Neutrophil (primary cell): ENCODE results near the gene TMED4.

Source experiments
- H3K27ac ChIP-seq: fragments of 200-600 bp; sonication (generic); 2 replicates; pipeline ENCODE4 v1.5.1; 2016; ENCODE audit warnings: mild to moderate bottlenecking, moderate library complexity
- H3K27me3 ChIP-seq: fragments of 200-600 bp; sonication (generic); 2 replicates; pipeline ENCODE4 v1.6.0; 2016; ENCODE audit warnings: mild to moderate bottlenecking
- H3K36me3 ChIP-seq: fragments of 200-600 bp; sonication (generic); 2 replicates; pipeline ENCODE4 v1.5.1; 2017
- H3K4me1 ChIP-seq, 2 experiments: fragments of 200-600 bp in 1 of 2; sonication (generic) in 1 of 2; 1 replicate in 1 of 2; 2 replicates in 1 of 2; pipeline versions ENCODE4 v1.5.1 to v1.6.1; 2013 to 2016; ENCODE audit warnings: low read depth in 1 of 2, low read length in 1 of 2, mild to moderate bottlenecking in 1 of 2, moderate library complexity in 1 of 2; ENCODE audit not compliant: control insufficient read depth in 1 of 2, insufficient read depth in 1 of 2
- H3K4me3 ChIP-seq, 2 experiments: fragments of 200-600 bp in 1 of 2; sonication (generic) in 1 of 2; 1 replicate in 1 of 2; 2 replicates in 1 of 2; pipeline ENCODE4 v1.5.1; 2013 to 2016; ENCODE audit warnings: low read depth in 1 of 2, low read length in 1 of 2, mild to moderate bottlenecking in 1 of 2, moderate library complexity in 1 of 2
- H3K9me3 ChIP-seq: fragments of 200-600 bp; sonication (generic); 2 replicates; pipeline ENCODE4 v1.5.1; 2016
- TF ChIP-seq, protein P1 (sequence below): fragments of 200-600 bp; sonication (generic); IDR thresholded peaks from 2 replicates; pipeline ENCODE4 v1.5.1; 2016; ENCODE audit warnings: antibody characterized with exemption

TMED4 gene

GRCh38 chr7:44538798-44539668 lies 43.0 kb downstream of the TMED4 start:
- no peak overlapping the region for H3K4me3 ChIP-seq
- H3K27me3 ChIP-seq = no peaks in the 10 kb centered on the region
- TF ChIP-seq, protein P1, sequence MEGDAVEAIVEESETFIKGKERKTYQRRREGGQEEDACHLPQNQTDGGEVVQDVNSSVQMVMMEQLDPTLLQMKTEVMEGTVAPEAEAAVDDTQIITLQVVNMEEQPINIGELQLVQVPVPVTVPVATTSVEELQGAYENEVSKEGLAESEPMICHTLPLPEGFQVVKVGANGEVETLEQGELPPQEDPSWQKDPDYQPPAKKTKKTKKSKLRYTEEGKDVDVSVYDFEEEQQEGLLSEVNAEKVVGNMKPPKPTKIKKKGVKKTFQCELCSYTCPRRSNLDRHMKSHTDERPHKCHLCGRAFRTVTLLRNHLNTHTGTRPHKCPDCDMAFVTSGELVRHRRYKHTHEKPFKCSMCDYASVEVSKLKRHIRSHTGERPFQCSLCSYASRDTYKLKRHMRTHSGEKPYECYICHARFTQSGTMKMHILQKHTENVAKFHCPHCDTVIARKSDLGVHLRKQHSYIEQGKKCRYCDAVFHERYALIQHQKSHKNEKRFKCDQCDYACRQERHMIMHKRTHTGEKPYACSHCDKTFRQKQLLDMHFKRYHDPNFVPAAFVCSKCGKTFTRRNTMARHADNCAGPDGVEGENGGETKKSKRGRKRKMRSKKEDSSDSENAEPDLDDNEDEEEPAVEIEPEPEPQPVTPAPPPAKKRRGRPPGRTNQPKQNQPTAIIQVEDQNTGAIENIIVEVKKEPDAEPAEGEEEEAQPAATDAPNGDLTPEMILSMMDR = no peak
- H3K27ac ChIP-seq = no peak overlapping the region
- H3K36me3 ChIP-seq = no peaks in the 10 kb centered on the region
- no peaks in the 10 kb centered on the region for H3K4me1 ChIP-seq
- no peaks in the 10 kb centered on the region for H3K9me3 ChIP-seq

DNA sequence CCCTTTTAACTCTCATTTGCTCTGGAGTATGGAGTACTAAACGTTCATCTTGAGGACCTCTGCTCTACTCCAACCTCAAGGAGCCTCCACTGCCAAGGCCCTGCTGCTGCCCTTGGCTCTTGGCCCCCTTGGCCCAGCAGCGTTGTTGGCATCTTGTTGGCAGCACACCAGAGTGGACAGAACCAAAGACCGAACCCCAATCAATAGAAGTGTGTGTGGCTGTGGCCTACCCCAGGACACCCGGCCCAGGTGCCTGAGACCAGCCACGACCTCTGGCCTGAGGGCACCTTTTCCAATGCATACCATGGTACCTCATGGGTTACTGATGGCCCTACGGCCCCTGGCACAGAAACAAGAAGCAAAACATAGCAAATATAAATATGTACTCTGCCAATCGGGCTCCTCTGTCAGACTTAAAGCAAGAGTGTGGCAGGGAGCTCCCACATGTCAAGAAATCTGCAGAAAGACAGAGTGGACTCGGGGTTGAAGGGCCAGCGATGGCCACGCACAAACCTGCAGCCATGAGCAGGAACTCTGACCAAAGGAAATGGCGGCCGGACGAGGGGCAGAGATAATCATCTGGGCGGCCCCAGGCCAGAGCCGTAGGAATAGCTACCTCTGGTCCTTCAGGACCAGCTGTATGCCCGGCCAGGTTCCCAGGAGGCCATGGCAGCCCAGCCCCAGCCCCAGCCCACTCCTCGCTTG lies 43.8 kb downstream of the TMED4 start:
- TF ChIP-seq, protein P1 = no peak

DNA sequence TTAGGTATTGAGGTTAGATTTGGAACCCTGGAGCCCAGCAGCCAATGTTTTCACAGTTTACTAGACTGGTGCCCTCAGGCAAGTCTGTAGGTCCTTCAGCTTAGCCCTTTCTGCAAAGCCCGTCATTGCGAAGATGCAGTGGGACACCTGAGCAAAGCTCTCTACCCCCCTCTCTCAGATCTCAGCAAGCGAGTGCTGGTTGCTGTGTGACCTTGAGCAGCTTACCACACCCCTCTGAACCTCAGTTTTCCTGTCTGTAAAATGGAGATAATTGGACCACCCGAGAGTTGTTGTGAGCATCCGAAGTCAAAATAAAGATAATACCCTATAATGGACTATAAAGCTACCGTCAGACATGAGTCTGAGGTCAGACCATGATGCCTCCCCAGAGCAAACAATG lies 44.6 kb downstream of the TMED4 start:
- Histone ChIP-seq H3K27ac (no peak overlapping the region), H3K4me3 (no peak overlapping the region), H3K9me3 (no peaks in the 10 kb centered on the region), H3K36me3 (no peaks in the 10 kb centered on the region), H3K27me3 (no peaks in the 10 kb centered on the region), H3K4me1 (no peaks in the 10 kb centered on the region)
- TF ChIP-seq, protein P1 = no peak

More for the DNA sequence above, 43.8 kb downstream of the TMED4 start:
- H3K4me1 ChIP-seq = no peaks in the 10 kb centered on the region
- no peaks in the 10 kb centered on the region for H3K27me3 ChIP-seq
- no peak overlapping the region for H3K4me3 ChIP-seq
- H3K36me3 ChIP-seq = no peaks in the 10 kb centered on the region
- no peak overlapping the region for H3K27ac ChIP-seq
- H3K9me3 ChIP-seq = no peaks in the 10 kb centered on the region

DNA sequence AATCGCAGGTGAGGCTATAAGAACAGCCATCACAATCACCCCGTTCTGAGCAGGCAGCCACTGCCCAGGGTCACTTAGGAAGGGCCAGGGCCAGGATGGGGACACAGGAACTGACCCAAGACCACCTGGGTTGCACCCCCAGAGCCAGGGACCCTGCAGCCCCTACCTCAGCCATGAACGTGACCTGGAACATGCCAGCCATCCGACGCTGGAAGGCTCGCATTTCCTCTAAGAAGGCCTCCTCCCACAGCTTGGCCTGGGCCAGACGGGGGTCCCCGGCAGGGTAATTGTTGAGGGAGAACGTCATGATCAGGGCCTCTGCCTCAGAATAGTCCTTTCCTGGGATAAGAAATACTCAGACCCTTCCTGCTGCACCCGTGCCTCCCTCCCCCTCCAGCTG lies 45.9 kb downstream of the TMED4 start:
- Histone ChIP-seq H3K9me3 (no peaks in the 10 kb centered on the region), H3K4me1 (no peaks in the 10 kb centered on the region), H3K36me3 (no peaks in the 10 kb centered on the region), H3K27me3 (no peaks in the 10 kb centered on the region), H3K4me3 (no peak overlapping the region), H3K27ac (no peak overlapping the region)
- TF ChIP-seq, protein P1 = no peak

DNA sequence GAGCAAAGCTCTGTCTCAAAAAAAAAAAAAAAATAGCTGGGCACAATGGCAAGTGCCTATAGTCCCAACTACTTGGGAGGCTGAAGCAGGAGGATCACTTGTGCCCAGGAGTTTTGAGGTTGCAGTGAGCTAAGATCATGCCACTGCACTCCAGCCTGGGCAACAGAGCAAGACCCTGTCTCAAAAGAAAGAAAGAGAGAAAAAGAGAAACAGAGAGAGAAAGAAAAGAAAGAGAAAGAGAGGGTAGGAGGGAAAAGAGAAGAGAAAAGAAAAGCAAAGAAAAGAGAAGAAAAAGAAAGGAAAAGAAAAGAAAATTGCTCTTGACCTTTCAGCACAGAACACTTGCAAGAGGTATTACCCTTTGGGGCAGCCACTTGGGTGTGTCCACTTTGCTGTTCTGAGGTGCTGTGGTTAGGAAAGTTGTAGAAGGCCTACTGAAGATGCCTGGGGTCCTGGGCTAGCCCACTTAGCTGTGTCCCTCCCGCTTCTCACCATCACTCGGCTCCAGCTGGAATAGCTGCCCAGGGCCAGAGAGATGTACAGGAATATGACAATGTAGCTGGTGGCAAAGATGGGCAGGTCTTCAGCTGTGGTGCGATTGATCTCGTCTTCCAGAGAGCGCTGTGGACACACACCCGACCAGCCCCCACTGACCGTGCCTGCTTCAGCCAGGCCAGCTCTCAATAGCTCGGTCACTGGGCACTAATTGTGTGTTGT lies 46.5 kb downstream of the TMED4 start:
- no peaks in the 10 kb centered on the region for H3K27me3 ChIP-seq
- H3K36me3 ChIP-seq = no peaks in the 10 kb centered on the region
- no peaks in the 10 kb centered on the region for H3K9me3 ChIP-seq
- H3K27ac ChIP-seq = no peak overlapping the region
- TF ChIP-seq, protein P1 = no peak
- H3K4me1 ChIP-seq = no peaks in the 10 kb centered on the region
- no peak overlapping the region for H3K4me3 ChIP-seq
